Kidney (tissue), 14 donors: ENCODE results near the gene USP49. TPM values are rescaled to one million over a fixed set of nuclear protein-coding genes. Genes with fewer than 3 reads are reported as not detected.

Experiments used
- DNase-seq, 5 donors: peaks; one replicate each; pipeline ENCODE4 v3.0.0-alpha.2; 2013 to 2020
- FAIRE-seq: peaks from 2 replicates; lab custom pipeline; 2012; peaks lifted over from hg19 to GRCh38; lab: Jason Lieb, UNC
- H3K27ac ChIP-seq, 2 donors: one replicate each; pipeline ENCODE4 v1.7.0; 2013; ENCODE audit warnings: low read depth in 2 of 2, low read length in 2 of 2, inconsistent platforms in 1 of 2
- H3K27me3 ChIP-seq: one replicate; pipeline ENCODE4 v1.7.1; 2013; ENCODE audit warnings: low read length, inconsistent platforms; ENCODE audit not compliant: control insufficient read depth, insufficient read depth
- H3K36me3 ChIP-seq, 3 donors: one replicate each; pipeline versions ENCODE4 v1.7.0 to v1.7.1; 2013; ENCODE audit warnings: low read length in 3 of 3, control low read depth in 1 of 3, inconsistent platforms in 1 of 3; ENCODE audit not compliant: insufficient read depth in 3 of 3, control insufficient read depth in 2 of 3
- H3K4me1 ChIP-seq, 3 donors: one replicate each; pipeline versions ENCODE4 v1.7.0 to v1.7.1; 2013; ENCODE audit warnings: low read length in 3 of 3, inconsistent platforms in 1 of 3, low read depth in 1 of 3; ENCODE audit not compliant: control insufficient read depth in 2 of 3, insufficient read depth in 2 of 3
- H3K4me3 ChIP-seq, 3 donors: one replicate each; pipeline versions ENCODE4 v1.7.0 to v1.8.1; 2013; ENCODE audit warnings: low read length in 3 of 3, control low read depth in 1 of 3, inconsistent platforms in 1 of 3
- H3K9ac ChIP-seq, 3 donors: one replicate each; pipeline versions ENCODE4 v1.7.0 to v1.7.1; 2013; ENCODE audit warnings: low read length in 3 of 3, control low read depth in 1 of 3, inconsistent platforms in 1 of 3
- H3K9me3 ChIP-seq, 3 donors: one replicate each; pipeline versions ENCODE4 v1.7.0 to v1.7.1; 2013; ENCODE audit warnings: low read length in 3 of 3, control low read depth in 1 of 3, inconsistent platforms in 1 of 3; ENCODE audit not compliant: control insufficient read depth in 2 of 3, insufficient read depth in 1 of 3
- intact Hi-C: fragments of 100-400 bp; cut with DNase I; formaldehyde crosslinking; loops from one replicate; pipeline ENCODE4 v1.11.1; 2022
- polyA plus RNA-seq: library from polyadenylated mRNA; stranded (reverse); fragments of 350-450 nt; fragmentation: Illumina TruSeq; extraction: RNeasy Lipid Tissue Mini Kit (QIAGEN cat#74804); gene quantifications from one replicate; pipeline ENCODE4 v1.2.3, GENCODE V29; 2014; ENCODE audit warnings: low read depth, low replicate concordance; ENCODE audit not compliant: insufficient read depth
- total RNA-seq: library from RNA; stranded (reverse); fragmentation: NEBNext Ultra II Directional; extraction: Animal tissue kit (Norgen Biotek cat#: 25700); gene quantifications from one replicate; pipeline ENCODE4 v1.2.1, GENCODE V29; 2021
- TF ChIP-seq, protein P1 (sequence below): IDR thresholded peaks from 3 replicates; pipeline ENCODE4 v1.5.1; 2012; ENCODE audit warnings: mild to moderate bottlenecking, moderate library complexity, borderline replicate concordance; ENCODE audit not compliant: insufficient read depth; ENCODE audit errors: extremely low read depth
- donor health status: control.
- donor health status: control.
- donor health status: control.
- donor health status: control.
- donor health status: control.
- donor health status: DM: yes; HTN: yes; CAD: no.
- donor health status: Normal renal cell carcinoma (clear cell type).

Gene USP49
- total and polyA plus RNA-seq, 2 donors from 2014 or later, result 1.1 to 3.4 TPM

DNA sequence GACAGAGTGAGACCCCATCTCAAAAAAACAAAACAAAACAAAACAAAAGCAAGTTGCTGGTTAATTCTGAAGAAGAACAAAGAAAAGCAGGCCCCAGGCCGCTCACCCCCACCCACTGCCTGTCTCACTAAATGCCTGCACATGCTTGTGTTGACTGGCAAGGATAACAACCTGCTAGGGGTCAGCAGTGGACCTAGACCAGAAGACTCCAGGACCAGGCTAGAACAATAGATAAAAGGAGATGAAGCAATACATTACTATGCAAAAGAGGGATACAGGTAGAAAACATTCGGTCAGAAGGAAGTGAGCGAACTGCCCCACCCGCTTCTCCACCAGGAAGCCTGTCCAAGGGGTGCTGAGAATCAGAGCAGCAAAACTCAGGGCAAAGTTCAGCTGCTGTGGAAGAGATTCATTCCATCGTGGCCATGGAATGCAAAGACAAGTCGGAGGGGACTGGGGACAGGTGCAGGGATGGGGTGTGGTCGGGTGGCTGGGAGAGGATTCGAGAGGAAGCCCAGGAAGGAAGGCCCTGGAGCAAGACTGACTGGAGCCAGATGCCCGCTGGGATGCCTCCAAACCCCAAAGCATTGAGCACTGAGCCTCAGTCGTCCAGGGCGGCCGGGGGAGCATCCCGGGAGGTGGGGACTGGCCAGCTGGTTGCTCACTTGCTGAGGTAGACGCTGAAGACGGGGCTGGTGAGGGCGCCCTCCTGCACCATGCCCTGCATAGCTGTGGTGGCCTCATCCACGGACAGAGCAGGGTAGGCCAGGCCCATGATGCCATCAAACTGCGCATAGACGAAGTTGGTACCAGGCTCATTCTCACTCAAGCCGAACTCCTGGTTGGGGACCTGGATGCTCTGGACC is 153.3 kb downstream of the USP49 start:
- Histone ChIP-seq H3K27me3 (no peaks in the 10 kb centered on the region), H3K9me3 (no peaks in the 10 kb centered on the region), H3K36me3 (no peaks in the 10 kb centered on the region), H3K27ac (no peak overlapping the region), H3K9ac (no peak overlapping the region), H3K4me1 (no peaks in the 10 kb centered on the region), H3K4me3 (no peak overlapping the region)
- peak in 1 of 5 donors; percentile 66 for DNase-seq
- TF ChIP-seq, protein P1, sequence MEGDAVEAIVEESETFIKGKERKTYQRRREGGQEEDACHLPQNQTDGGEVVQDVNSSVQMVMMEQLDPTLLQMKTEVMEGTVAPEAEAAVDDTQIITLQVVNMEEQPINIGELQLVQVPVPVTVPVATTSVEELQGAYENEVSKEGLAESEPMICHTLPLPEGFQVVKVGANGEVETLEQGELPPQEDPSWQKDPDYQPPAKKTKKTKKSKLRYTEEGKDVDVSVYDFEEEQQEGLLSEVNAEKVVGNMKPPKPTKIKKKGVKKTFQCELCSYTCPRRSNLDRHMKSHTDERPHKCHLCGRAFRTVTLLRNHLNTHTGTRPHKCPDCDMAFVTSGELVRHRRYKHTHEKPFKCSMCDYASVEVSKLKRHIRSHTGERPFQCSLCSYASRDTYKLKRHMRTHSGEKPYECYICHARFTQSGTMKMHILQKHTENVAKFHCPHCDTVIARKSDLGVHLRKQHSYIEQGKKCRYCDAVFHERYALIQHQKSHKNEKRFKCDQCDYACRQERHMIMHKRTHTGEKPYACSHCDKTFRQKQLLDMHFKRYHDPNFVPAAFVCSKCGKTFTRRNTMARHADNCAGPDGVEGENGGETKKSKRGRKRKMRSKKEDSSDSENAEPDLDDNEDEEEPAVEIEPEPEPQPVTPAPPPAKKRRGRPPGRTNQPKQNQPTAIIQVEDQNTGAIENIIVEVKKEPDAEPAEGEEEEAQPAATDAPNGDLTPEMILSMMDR, result no peak
- intact Hi-C loops, result no loop called here
- no peak for FAIRE-seq

DNA sequence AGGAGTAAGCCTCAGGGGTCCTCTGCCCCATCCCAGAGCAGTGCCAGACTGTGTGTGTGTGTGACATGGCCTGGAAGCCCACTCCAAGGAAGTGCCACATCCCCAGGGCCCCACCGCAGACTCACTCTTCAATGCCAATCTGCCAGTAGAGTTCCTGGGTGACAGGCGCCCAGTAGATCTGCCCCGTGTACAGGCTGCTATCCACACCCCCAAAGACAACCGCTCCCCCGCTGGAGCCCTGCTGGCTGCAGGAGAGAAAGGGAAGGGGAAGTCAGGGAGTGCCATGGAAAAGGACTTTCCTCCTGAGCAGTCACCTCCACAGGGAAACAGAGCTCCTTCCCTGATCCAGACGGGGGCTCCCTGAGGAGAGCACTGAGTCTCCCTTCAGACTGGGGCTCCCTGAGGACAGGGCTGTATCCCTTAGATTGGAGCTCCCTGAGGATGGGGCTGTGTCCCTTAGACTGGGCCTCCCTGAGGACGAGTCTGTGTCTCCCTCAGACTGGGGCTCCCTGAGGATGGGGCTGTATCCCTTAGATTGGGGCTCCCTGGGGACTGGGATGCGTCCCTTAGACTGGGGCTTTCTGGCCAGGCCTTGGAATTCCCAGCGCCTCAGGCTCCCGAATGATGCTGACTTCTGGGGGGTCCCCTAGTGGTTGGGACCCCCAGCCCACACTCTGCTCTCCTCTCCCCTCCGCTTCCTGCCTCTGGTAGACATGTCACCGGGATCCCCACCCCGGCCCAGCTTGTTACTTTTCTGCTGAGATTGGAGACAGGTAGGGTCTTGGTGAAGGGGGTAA is 154.6 kb downstream of the USP49 start:
- no peak overlapping the region for H3K27ac ChIP-seq
- DNase-seq (peak in 1 of 5 donors; percentile 61), FAIRE-seq (no peak)
- TF ChIP-seq, protein P1, result no peak
- H3K4me3 ChIP-seq, result no peak overlapping the region
- H3K9ac ChIP-seq, result no peak overlapping the region
- H3K9me3 ChIP-seq, result no peaks in the 10 kb centered on the region
- no peaks in the 10 kb centered on the region for H3K36me3 ChIP-seq
- H3K4me1 ChIP-seq, result peaks cover 0 to 4% (median 0%) of the 10 kb centered on the region in 3 donors
- intact Hi-C loops, result no loop called here
- H3K27me3 ChIP-seq, result no peaks in the 10 kb centered on the region

Other genes starting within 250 kb of the USP49 start
- 50.7 TPM for gene TFEB, start 159.8 kb downstream of the USP49 start, total RNA-seq
- gene TFEB, start 159.8 kb downstream of the USP49 start, polyA plus RNA-seq, result 51.0 TPM
- gene PGC, start 148.0 kb downstream of the USP49 start, total RNA-seq, result not detected
- gene PGC, start 148.0 kb downstream of the USP49 start, polyA plus RNA-seq, result 0.39 TPM
- 7.0 TPM for gene FRS3, start 115.5 kb downstream of the USP49 start, total RNA-seq
- 5.3 TPM for gene FRS3, start 115.5 kb downstream of the USP49 start, polyA plus RNA-seq
- 6.5 TPM for gene PRICKLE4, start 114.6 kb downstream of the USP49 start, total RNA-seq
- gene PRICKLE4, start 114.6 kb downstream of the USP49 start, polyA plus RNA-seq, result 1.4 TPM
- gene TOMM6, start 107.7 kb downstream of the USP49 start, total RNA-seq, result 150 TPM
- 479 TPM for gene TOMM6, start 107.7 kb downstream of the USP49 start, polyA plus RNA-seq
- 22.0 TPM for gene MED20, start 25.8 kb upstream of the USP49 start, total RNA-seq
- gene MED20, start 25.8 kb upstream of the USP49 start, polyA plus RNA-seq, result 15.1 TPM
- gene BYSL, start 26.1 kb upstream of the USP49 start, total RNA-seq, result 14.3 TPM
- gene BYSL, start 26.1 kb upstream of the USP49 start, polyA plus RNA-seq, result 10.1 TPM
- 139 TPM for gene CCND3, start 46.4 kb upstream of the USP49 start, total RNA-seq
- 42.1 TPM for gene CCND3, start 46.4 kb upstream of the USP49 start, polyA plus RNA-seq
- gene TAF8, start 155.1 kb upstream of the USP49 start, total RNA-seq, result 32.0 TPM
- gene TAF8, start 155.1 kb upstream of the USP49 start, polyA plus RNA-seq, result 16.3 TPM
- gene C6orf132, start 247.2 kb upstream of the USP49 start, total RNA-seq, result 42.7 TPM
- 5.6 TPM for gene C6orf132, start 247.2 kb upstream of the USP49 start, polyA plus RNA-seq